ENCODE data around the gene ZFYVE1.

The ZFYVE1 gene

GRCh38 chr14:72925171-72925759 lies 101.6 kb downstream of the ZFYVE1 start:
- no peak for TF ChIP-seq CTCF (IDR thresholded peaks at IDR 0.05; ENCODE audit: low read depth, low read length)
- in situ Hi-C loops (cut with HindIII; ENCODE audit: low sequenced_read_pairs) = no loop called here
- H3K4me3 ChIP-seq (ENCODE audit: low read depth, low read length) = no peak overlapping the region
- DNase-seq (ENCODE audit: low read depth, low spot score) = no peak

GRCh38 chr14:72924337-72924736 lies 102.6 kb downstream of the ZFYVE1 start:
- in situ Hi-C loops (cut with HindIII; ENCODE audit: low sequenced_read_pairs) = no loop called here
- no peak overlapping the region for H3K4me3 ChIP-seq (ENCODE audit: low read depth, low read length)
- DNase-seq (ENCODE audit: low read depth, low spot score) = no peak
- no peak for TF ChIP-seq CTCF (IDR thresholded peaks at IDR 0.05; ENCODE audit: low read depth, low read length)

GRCh38 chr14:72921396-72921795 lies 105.5 kb downstream of the ZFYVE1 start:
- no peak overlapping the region for H3K4me3 ChIP-seq (ENCODE audit: low read depth, low read length)
- in situ Hi-C loops (cut with HindIII; ENCODE audit: low sequenced_read_pairs) = no loop called here
- DNase-seq (ENCODE audit: low read depth, low spot score) = peak; percentile 31
- no peak for TF ChIP-seq CTCF (IDR thresholded peaks at IDR 0.05; ENCODE audit: low read depth, low read length)

GRCh38 chr14:72920008-72920407 lies 106.9 kb downstream of the ZFYVE1 start:
- in situ Hi-C loops (cut with HindIII; ENCODE audit: low sequenced_read_pairs) = no loop called here
- peak; percentile 13 for TF ChIP-seq CTCF (IDR thresholded peaks at IDR 0.05; ENCODE audit: low read depth, low read length)
- H3K4me3 ChIP-seq (ENCODE audit: low read depth, low read length) = no peak overlapping the region
- no peak for DNase-seq (ENCODE audit: low read depth, low spot score)
